DMS153 treated with DMSO at 0.1 percent for 48 hours (cell line): ENCODE results near the gene NAAA.
A peak's percentile ranks its signal among the peaks of the same experiment; 100 is the strongest.
"Not testable (repeated sequence)": the region's sequence is repeated elsewhere in the genome, so short reads cannot be mapped to it uniquely, and the experiment has no call there.

Experiments used
- DNase-seq: peaks from one replicate; lab custom pipeline; 2025; ENCODE audit not compliant: unreplicated experiment; lab: John Stamatoyannopoulos, UW

The NAAA gene

GRCh38 chr4:75940692-75941253 is at the start of gene NAAA:
Gene NAAA, minus strand, starts transcription at chr4:75941013. Its CDS starts 64 bp downstream, at chr4:75940949.
- DNase-seq, result peak; percentile 40

- DNase-seq, result no peak
Observed at GRCh38 chr4:75989846-75990528, 49.2 kb upstream of the NAAA start.

GRCh38 chr4:75985116-75985515 is 44.3 kb upstream of the NAAA start:
- DNase-seq, result no peak

GRCh38 chr4:75980576-75980975 is 39.8 kb upstream of the NAAA start:
- no peak for DNase-seq

- DNase-seq, result no peak
Observed at GRCh38 chr4:75976177-75976576, 35.4 kb upstream of the NAAA start.

- DNase-seq, result no peak
Observed at GRCh38 chr4:75973766-75974165, 33.0 kb upstream of the NAAA start.

- DNase-seq, result no peak
Observed at GRCh38 chr4:75968084-75968483, 27.3 kb upstream of the NAAA start.

GRCh38 chr4:75963558-75963957 is 22.7 kb upstream of the NAAA start:
- DNase-seq, result no peak

GRCh38 chr4:75962072-75962471 is 21.3 kb upstream of the NAAA start:
- DNase-seq, result not testable (repeated sequence)

GRCh38 chr4:75958546-75958945 is 17.7 kb upstream of the NAAA start:
- DNase-seq, result not testable (repeated sequence)

GRCh38 chr4:75954811-75955210 is 14.0 kb upstream of the NAAA start:
- DNase-seq, result not testable (repeated sequence)

- DNase-seq, result no peak
Observed at GRCh38 chr4:75953509-75953908, 12.7 kb upstream of the NAAA start.

- no peak for DNase-seq
Observed at GRCh38 chr4:75950213-75950815, 9.5 kb upstream of the NAAA start.

GRCh38 chr4:75948822-75949444 is 8.1 kb upstream of the NAAA start:
- no peak for DNase-seq

- peak; percentile 33 for DNase-seq
Observed at GRCh38 chr4:75939890-75940691, 722 bp downstream of the NAAA start.

- no peak for DNase-seq
Observed at GRCh38 chr4:75935628-75936027, 5.2 kb downstream of the NAAA start.

- DNase-seq, result no peak
Observed at GRCh38 chr4:75930152-75930551, 10.7 kb downstream of the NAAA start.

GRCh38 chr4:75924916-75925315 is 15.9 kb downstream of the NAAA start:
- DNase-seq, result not testable (repeated sequence)

- DNase-seq, result no peak
Observed at GRCh38 chr4:75924309-75924827, 16.4 kb downstream of the NAAA start.

- no peak for DNase-seq
Observed at GRCh38 chr4:75922588-75922987, 18.2 kb downstream of the NAAA start.

- DNase-seq, result no peak
Observed at GRCh38 chr4:75921910-75922309, 18.9 kb downstream of the NAAA start.
